DND-41 (cell line): ENCODE measurements around the gene FLNB.
A peak's percentile ranks its signal among the peaks of the same experiment; 100 is the strongest.

Experiments
- ATAC-seq: fragments of 200-7000 bp; cut with Tn5 transposase; 3 replicates; pipeline ENCODE4 v1.9.1; 2021; ENCODE audit warnings: low read depth; ENCODE audit not compliant: insufficient read depth
- DNase-seq: peaks from one replicate; pipeline ENCODE4 v3.0.0-alpha.2; 2020
- H2AFZ ChIP-seq: 2 replicates; pipeline ENCODE4 v1.6.0; 2012; ENCODE audit warnings: low read depth, low read length
- H3K27ac ChIP-seq: 2 replicates; pipeline ENCODE4 v1.5.1; 2012; ENCODE audit warnings: low read length, inconsistent platforms
- H3K27me3 ChIP-seq: fragments of 200-600 bp; sonication (generic); 2 replicates; pipeline ENCODE4 v1.6.0; 2012; ENCODE audit warnings: low read length, mild to moderate bottlenecking, inconsistent platforms; ENCODE audit not compliant: insufficient read depth, poor library complexity
- H3K36me3 ChIP-seq: 2 replicates; pipeline ENCODE4 v1.5.1; 2012; ENCODE audit warnings: low read length, inconsistent platforms; ENCODE audit not compliant: insufficient read depth
- H3K4me1 ChIP-seq: 2 replicates; pipeline ENCODE4 v1.5.1; 2012; ENCODE audit warnings: mild to moderate bottlenecking, low read length; ENCODE audit not compliant: insufficient read depth
- H3K4me2 ChIP-seq: 2 replicates; pipeline ENCODE4 v1.6.0; 2012; ENCODE audit warnings: mild to moderate bottlenecking, moderate library complexity, low read length, inconsistent platforms; ENCODE audit not compliant: insufficient read depth
- H3K4me3 ChIP-seq, 2 experiments: fragments of 200-600 bp in 1 of 2; shearing (Covaris generic) in 1 of 2; 2 replicates each; pipeline ENCODE4 v1.5.1; 2012 to 2016; ENCODE audit warnings: inconsistent platforms in 2 of 2, low read length in 2 of 2, mild to moderate bottlenecking in 2 of 2, low read depth in 1 of 2, moderate library complexity in 1 of 2
- H3K79me2 ChIP-seq: 2 replicates; pipeline ENCODE4 v1.6.0; 2012; ENCODE audit warnings: low read length, inconsistent platforms; ENCODE audit not compliant: insufficient read depth
- H3K9ac ChIP-seq: 2 replicates; pipeline ENCODE4 v1.6.0; 2012; ENCODE audit warnings: low read depth, mild to moderate bottlenecking, inconsistent platforms, low read length, moderate library complexity
- H3K9me3 ChIP-seq: 2 replicates; pipeline ENCODE4 v1.5.1; 2012; ENCODE audit warnings: low read length, moderate library complexity, mild to moderate bottlenecking, inconsistent platforms; ENCODE audit not compliant: insufficient read depth, severe bottlenecking
- H4K20me1 ChIP-seq: 2 replicates; pipeline ENCODE4 v1.6.0; 2012; ENCODE audit warnings: low read length; ENCODE audit not compliant: insufficient read depth
- EZH2 ChIP-seq: IDR thresholded peaks from 3 replicates; pipeline ENCODE4 v1.6.1; 2012; ENCODE audit warnings: borderline replicate concordance, low read depth, mild to moderate bottlenecking, moderate library complexity, low read length, inconsistent platforms; ENCODE audit not compliant: severe bottlenecking
- TF ChIP-seq, protein P1 (sequence below): IDR thresholded peaks from 2 replicates; pipeline ENCODE4 v1.5.1; 2012; ENCODE audit warnings: borderline replicate concordance, low read length, moderate library complexity, mild to moderate bottlenecking; ENCODE audit not compliant: poor library complexity, severe bottlenecking; ENCODE audit errors: extremely low read depth

FLNB gene

DNA sequence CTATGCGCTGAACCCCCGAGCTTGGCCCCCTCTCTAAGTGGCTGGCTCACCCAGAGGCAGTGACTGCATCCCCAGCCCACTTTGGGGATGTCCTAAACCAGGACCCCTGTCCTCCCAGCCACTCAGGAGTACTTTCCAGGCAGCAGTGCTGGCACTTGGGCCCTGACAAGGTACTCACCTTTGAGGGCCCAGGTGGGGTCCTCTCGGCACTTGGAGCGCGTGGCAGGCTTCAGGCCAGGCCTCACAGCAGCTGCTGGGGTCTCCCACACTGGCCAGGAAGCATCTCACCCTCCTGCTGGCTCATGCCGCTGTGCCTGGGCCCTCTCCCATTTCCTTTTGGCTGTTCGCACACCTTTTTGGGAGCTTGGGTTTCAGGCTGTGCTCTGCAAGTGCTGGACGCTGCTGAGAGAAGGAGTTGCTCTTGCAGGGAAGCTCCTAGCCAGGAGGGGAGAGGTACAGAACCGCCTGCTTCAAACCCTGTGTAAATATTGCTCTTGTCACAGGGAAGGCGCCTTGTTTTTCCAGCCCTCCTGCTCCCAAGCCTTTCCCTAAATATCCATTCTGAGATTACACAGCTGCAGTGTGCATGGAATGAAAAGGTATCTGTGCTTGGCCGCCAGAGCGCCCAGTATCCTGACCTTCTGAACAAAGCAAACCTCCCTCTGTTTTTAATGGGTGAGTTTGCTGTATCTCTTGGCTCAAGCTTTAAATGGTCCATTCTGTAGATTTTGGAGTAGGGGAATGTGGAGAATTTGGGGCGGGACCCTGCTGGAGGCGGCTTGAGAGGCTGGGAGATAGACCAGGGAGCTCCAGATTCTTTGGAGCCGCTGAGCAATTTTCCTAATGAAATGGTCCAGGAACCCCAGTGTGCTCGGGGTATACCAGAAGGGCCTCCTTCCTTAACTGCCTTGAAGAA, 156.9 kb downstream of the FLNB start:
- Histone ChIP-seq H3K79me2 (no peaks in the 10 kb centered on the region), H3K9me3 (no peaks in the 10 kb centered on the region), H3K4me3 (no peak overlapping the region), H3K9ac (no peak overlapping the region), H3K4me1 (no peaks in the 10 kb centered on the region), H2AFZ (no peak overlapping the region), H3K4me2 (no peak overlapping the region), H3K36me3 (peaks cover 85% of the 10 kb centered on the region), H3K27ac (no peak overlapping the region), H3K27me3 (no peaks in the 10 kb centered on the region), H4K20me1 (no peaks in the 10 kb centered on the region)
- ATAC-seq, result no peak
- TF ChIP-seq EZH2, result no peak
- TF ChIP-seq, protein P1, sequence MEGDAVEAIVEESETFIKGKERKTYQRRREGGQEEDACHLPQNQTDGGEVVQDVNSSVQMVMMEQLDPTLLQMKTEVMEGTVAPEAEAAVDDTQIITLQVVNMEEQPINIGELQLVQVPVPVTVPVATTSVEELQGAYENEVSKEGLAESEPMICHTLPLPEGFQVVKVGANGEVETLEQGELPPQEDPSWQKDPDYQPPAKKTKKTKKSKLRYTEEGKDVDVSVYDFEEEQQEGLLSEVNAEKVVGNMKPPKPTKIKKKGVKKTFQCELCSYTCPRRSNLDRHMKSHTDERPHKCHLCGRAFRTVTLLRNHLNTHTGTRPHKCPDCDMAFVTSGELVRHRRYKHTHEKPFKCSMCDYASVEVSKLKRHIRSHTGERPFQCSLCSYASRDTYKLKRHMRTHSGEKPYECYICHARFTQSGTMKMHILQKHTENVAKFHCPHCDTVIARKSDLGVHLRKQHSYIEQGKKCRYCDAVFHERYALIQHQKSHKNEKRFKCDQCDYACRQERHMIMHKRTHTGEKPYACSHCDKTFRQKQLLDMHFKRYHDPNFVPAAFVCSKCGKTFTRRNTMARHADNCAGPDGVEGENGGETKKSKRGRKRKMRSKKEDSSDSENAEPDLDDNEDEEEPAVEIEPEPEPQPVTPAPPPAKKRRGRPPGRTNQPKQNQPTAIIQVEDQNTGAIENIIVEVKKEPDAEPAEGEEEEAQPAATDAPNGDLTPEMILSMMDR, result no peak
- DNase-seq, result no peak

DNA sequence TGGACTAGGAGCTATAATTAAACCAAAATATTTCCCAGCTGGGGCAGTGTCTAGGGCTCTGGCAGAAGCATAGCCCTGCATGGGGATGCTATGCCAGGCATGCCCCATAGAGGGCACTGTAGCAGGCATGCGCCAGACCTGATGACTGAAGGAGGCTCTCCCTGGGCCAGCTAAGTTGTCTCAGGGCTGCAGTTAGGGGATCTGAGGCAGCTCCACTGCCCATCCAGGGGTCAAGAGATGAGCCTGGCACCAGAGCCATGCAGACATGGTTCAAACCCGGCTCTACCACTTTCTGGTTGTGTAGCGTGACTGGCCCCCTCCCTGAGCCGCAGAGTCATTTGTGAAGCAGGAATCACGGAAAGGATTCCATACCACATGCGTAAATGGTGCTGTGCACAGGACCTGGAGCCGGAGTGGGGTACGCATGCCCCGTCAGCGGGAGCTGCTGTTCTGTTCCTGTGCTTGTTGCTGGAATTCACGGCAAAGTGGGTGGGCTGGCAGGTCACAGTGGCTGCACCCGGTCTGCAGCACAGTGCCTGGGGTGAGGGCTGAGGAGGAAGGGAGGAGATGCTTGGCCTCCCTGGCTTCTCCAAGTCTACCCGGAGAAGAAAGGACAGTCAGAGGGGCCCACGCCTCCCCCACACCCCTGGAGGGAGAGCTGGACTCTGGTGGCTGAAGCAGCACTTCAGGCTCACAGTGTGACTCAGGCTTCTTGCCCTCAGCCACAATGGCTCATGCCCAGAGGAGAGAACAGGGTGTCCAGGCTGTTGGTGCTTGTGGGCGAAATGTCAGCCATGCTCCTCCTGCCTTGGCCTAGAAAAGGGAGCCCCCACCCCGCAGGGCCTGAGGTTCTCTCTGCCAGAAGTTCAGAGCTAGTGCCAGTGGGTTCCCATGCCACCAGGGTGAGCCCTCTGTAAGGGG, 159.5 kb downstream of the FLNB start:
- no peak overlapping the region for H2AFZ ChIP-seq
- ATAC-seq, result peak; percentile 95
- H3K27ac ChIP-seq, result no peak overlapping the region
- peaks cover 66% of the 10 kb centered on the region for H3K36me3 ChIP-seq
- TF ChIP-seq, protein P1, result peak; percentile 91
- no peak for TF ChIP-seq EZH2
- DNase-seq, result peak; percentile 71
- H3K79me2 ChIP-seq, result no peaks in the 10 kb centered on the region
- no peaks in the 10 kb centered on the region for H3K9me3 ChIP-seq
- H3K4me3 ChIP-seq, result no peak overlapping the region
- H4K20me1 ChIP-seq, result no peaks in the 10 kb centered on the region
- H3K4me1 ChIP-seq, result no peaks in the 10 kb centered on the region
- H3K4me2 ChIP-seq, result no peak overlapping the region
- H3K27me3 ChIP-seq, result no peaks in the 10 kb centered on the region
- H3K9ac ChIP-seq, result no peak overlapping the region

DNA sequence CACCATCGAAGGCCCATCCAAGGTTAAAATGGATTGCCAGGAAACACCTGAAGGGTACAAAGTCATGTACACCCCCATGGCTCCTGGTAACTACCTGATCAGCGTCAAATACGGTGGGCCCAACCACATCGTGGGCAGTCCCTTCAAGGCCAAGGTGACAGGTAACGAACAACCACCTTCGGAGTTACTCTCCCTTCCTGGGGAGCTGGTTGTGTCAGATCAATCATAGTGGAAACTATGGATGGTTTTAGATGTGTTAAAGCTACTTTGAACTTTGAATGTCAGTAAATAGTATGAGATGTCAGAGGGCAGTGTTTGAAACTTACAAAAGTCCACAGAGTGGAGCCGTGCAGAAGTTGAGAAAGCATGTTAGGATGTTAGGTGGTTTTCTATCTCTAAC, 160.3 kb downstream of the FLNB start:
- no peak for DNase-seq
- Histone ChIP-seq H3K9ac (no peak overlapping the region), H3K27ac (no peak overlapping the region), H3K79me2 (no peaks in the 10 kb centered on the region), H3K9me3 (no peaks in the 10 kb centered on the region), H3K36me3 (peaks cover 58% of the 10 kb centered on the region), H3K27me3 (no peaks in the 10 kb centered on the region), H4K20me1 (no peaks in the 10 kb centered on the region), H2AFZ (no peak overlapping the region), H3K4me2 (no peak overlapping the region), H3K4me3 (no peak overlapping the region), H3K4me1 (no peaks in the 10 kb centered on the region)
- TF ChIP-seq, protein P1, result no peak
- no peak for TF ChIP-seq EZH2
- no peak for ATAC-seq
